GM19395 (cell line): ENCODE data around the gene SPIC.
"Not testable (repeated sequence)": the region's sequence is repeated elsewhere in the genome, so short reads cannot be mapped to it uniquely, and the experiment has no call there.

ENCODE experiments used
- ATAC-seq: cut with Tn5 transposase; IDR thresholded peaks from one replicate; pipeline ENCODE4 v1.9.1; 2021; ENCODE audit warnings: mild to moderate bottlenecking, moderate library complexity; ENCODE audit not compliant: unreplicated experiment

Gene SPIC

DNA sequence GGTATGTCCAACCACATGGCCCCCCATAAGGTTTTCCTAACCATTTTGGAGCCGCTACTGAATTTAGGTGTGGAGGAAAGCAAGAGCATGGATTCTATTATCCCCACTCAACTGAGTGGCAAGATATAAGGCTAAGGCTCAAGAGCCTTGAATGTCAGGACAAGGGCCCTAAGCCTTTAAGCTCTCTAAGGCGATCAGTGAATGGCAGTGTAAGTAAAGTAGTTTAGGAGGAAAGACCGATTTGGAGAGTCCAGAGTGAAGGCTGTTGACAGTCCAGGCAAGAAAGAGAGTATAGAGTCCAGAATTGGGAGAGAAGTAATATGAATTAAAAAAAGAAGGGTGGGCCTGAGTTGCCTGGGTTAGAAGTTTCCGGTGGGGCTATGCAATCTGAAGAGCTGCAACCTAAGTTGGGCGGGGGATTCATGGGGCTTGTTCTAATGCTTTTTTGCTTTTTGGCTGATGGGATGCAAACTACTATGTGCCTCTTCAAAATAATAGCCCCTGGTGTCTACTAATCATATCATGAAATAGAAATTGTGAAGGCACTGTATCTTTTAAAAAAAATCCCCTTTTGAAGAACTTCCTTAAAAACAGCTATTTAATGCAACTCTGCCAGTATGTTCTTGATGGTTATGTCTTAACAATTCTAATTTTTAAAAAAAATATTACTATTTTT is at the start of gene SPIC:
TSS of gene SPIC (plus strand) at position 626 of the 676 bp plus-strand sequence. CDS start 1,569 bp downstream, outside the sequence.
- ATAC-seq: no peak

DNA sequence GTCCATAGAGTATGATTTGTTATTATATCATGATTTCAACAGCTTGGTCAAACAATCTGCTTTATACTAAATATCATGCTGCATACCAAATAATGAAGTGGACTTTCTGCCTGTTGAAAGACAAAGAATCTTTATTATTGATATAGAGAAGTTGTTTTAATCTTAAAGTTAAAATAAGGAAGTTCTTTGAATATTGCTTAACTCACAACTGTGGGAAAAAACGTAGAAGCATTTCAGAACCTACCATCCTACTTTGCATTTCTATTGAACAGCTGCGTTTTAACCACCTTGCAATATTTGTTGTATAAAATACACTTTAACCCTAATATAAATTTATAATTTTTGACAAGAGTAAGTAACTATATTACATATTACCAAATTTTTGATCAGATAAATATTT is 44.7 kb upstream of the SPIC start:
- ATAC-seq: no peak

DNA sequence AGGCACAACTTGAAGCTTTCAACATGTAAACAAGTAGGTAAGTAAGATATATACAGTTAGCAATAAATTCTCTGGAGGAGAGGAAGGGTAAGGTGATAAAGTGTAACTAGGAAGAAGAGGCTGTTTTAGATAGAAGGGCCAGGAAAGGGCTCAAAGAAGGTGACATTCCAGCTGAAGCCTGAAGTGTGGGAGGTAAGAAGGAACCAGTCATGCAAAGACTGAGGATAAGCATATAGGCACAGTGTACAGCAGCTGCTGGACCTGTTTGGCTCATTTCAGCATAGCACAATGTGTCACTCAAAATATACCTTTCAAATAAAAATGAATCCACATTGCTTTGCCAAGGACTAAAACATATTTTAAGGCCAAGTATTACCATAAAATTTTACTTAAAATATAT is 39.0 kb upstream of the SPIC start:
- ATAC-seq: no peak

DNA sequence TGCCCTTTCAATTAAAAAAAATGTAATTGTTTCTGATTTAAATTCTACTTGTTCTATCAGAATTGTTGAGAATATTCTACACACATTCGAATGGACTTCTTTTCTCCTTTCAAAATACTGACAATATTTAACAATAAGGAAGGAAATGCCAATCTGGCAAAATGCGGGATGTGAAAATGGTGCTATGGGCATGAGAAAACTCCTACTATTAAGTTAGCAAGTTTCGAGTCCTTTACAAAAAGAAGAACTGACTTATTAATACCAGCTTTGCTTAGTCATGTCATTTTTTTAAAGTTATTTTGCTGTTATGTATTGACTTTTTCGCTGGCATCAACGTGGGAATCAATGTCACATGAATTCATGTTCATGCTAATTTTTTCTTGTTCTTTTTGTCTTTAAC is 35.9 kb upstream of the SPIC start:
- ATAC-seq: no peak

DNA sequence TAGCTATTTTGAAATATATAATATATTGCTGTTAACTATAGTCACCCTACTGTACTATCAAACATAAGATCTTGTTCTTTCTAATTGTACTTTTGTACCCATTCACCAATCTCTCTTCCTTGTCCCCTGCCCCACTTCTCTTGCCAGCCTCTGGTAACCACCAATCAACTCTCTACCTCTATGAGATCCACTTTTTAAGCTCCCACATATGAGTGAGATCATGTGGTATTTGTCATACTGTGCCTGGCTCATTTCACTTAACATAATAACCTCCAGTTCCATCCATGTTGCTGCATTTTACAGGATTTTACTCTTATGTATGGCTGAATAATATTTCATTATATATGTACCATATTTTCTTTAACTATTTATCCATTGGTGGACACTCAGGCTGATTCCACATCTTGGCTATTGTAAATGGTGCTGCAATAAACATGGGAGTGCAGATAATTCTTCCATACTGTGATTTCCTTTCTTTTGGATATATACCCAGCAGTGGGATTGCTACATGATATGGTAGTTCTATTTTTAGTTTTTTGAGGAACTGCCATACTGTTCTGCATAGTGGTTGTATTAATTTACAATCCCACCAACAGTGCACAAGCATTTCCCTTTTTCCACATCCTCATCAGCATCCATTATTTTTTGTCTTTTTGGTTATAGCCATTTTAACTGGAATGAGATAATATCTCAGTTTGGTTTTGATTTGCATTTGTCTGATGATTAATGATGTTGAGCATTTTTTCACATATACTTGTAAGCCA is 33.5 kb upstream of the SPIC start:
- ATAC-seq: no peak

DNA sequence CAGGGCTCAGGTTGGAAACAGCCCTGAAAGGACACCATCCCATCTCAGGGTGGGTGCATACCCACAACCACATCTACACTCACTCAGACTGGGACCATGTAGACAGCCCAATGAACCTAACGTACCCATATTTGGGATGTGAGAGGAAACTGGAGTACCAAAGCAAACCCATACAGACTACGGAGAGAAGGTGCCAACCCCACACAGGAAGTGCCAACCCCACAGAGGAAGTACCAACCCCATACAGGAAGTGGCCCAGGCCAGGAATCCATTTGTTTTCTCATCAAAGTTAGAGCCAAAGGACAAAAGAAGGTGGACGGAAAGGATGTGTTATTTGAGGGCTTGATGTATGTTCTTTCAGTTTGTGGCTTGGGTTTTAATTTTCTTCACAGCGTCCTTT is 19.5 kb upstream of the SPIC start:
- no peak for ATAC-seq

DNA sequence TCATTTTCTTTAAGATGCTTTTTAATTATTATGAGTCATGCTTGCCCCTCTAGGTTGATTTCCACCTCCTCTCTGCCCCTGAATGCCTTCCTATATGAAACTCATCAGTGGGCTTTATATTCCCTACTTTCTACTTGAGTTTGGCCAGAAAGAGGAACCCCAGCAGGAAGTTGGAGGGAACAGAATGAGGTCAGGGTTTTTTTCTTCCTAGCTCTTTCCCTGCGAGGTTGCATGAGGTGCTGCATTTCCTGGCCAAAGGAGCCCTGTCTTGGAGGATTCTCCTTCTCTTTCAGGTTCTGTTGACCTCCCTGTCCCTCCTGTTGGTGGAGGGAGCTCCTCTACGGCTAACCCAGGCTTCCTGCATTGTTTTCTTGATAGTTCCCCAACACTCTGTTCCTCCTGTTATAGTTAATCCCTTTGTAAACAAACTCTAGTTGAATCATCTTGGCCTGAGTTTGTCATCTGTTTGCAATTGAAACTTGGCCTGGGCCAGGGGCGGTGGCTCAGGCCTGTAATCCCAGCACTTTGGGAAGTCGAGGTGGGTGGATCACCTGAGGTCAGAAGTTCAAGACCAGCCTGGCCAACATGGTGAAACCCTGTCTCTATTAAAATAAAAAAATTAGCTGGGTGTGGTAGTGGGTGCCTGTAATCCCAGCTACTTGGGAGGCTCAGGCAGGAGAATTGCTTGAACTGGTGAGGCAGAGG is 15.3 kb upstream of the SPIC start:
- ATAC-seq: no peak

DNA sequence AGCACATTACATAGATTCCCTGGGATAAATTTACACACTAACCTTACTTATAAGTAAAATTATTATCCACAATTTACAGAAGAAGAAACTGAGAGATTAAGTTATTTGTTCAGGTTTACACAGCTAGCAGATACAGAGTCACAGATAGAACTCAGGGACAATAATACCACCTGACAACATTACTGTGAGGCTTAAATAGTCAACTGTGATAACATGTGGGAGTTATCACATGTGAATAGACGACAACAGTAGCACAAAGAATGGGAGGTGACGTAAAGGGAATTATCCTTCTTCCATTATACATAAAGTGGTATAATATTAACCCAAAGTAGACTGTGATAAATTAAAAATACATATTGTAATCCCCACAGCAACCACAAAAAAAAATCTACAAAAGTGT is 6.2 kb upstream of the SPIC start:
- no peak for ATAC-seq

DNA sequence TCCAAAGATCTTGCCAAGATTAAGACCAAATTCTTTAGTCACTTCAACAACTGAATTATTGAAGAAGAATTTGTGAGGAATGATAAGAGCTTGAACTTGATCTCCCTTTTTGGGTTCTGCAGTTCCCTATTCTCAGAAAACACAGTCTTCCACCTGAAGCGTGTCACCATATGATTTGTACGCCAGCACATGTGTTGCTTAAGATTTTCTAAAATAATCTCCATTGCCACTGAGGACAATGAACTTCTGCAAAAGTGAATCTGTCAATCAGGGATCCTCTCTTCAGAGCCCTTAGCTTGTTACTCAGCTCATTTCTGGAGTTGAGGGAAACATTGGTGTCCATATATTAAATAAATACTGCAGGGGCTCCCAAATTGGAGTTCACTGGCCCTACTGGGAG is 4.2 kb upstream of the SPIC start:
- no peak for ATAC-seq

DNA sequence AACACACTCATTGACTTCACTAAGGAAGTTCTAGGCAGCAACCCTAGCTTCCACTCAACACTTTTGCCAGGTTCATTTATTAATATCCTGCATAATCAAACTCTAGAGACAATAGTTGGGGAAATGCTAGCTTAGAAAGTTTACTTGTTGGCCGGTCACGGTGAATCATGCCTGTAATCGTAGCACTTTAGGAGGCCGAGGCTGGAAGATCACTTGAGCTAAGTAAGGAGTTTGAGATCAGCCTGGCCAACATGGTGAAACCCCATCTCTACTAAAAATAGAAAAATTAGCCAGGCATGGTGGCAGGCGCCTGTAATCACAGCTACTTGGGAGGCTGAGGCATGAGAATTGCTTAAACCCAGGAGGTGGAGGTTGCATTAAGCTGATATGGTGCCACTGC is 3.3 kb upstream of the SPIC start:
- not testable (repeated sequence) for ATAC-seq

DNA sequence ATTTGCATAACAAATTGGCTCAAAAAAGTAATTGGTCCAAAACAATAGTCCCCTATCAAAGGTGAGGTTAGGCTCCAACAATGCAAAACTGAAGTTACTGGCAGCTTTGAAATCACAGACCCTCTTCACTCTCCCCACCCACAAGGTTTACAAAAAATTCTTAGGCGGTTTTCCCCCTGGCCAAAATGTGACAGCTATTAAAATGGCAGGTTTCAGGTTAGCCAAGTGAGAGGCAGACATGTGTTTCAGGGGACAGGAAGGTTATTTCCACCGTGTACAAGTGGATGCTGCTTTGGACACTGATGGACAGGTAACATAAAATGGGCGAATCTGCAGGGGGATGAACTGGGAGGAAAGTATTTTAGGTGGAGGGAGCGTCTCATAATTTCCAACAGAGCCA is 888 bp upstream of the SPIC start:
- no peak for ATAC-seq

DNA sequence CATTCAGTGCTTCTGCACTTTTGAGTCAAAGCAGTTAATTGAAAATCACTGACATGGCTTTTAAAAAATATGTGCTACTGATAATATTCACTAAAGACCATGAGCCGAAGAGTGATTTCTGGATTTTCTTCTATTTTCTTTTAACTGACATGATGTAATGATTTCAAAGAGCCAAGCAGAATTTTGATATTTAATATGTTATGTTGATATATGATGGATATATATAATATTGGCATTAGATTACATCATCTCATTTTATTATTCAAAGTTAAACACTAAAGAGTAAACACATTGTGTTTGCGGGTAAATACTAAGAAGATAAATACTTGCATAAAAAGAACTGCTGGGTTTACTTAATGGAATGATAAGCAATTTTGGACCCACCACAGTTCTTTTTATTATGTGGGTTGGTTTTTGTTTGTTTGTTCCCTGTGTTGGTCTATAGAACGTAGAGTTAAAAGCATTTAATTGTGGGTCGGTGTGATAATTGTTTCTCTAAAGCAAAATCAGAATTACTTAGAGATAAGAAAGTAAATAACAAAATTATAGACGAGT is 692 bp downstream of the SPIC start:
- ATAC-seq: no peak

DNA sequence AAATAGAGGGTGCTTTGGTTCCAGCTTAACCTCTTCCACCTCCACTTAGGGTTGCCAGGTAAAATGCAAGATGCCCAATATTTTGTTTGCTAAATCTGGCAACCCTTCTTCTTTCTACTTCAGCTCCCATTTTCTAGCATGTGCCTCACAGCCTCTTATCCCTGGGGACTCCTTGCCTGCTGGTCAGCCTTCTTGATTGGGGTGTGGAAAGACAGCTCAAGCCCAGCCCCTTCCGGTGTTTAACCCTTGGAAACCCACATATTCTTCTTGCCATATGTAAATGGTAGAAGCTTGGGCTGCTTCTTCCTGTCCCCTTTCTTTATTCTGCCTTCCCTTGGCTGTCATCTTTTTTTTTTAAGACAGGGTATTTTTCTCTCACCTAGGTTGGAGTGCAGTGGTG is 5.7 kb downstream of the SPIC start:
- ATAC-seq: no peak

DNA sequence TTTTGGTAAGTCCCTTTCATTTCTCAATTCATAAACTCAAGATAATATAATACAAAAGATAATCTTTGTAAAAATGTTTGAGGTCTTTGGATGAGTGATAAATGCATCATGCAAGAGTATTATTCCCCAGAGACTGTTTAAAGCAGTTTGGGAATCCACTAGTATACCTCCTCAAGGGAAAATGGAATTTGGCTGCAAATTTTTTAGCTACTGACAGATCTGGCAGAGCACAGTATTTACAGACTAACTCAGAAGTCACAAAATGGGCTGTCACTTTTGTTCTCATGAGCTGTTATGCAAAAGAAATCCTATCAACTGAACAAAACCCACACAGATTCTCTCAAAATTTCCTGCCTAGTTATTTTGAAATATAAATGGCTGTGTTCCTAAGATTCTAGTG is 9.9 kb downstream of the SPIC start:
- no peak for ATAC-seq

DNA sequence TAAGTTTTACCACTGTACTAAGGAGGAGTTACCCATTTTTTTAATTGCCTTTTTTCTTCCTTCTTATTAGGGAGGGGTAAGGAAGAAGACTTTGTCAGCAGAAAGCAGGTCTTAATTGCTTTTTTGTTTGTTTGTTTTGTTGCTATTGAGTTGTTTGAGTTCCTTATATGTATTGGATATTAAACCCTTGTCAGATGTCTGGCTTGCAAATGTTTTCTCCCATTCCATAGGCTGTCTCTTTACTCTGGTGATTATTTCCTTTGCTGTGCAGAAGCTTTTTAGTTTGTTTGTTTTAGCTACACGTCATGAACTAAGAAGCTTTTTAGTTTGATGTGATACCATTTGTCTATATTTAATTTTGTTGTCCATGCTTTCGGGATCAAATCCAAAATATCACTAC is 13.3 kb downstream of the SPIC start:
- no peak for ATAC-seq

DNA sequence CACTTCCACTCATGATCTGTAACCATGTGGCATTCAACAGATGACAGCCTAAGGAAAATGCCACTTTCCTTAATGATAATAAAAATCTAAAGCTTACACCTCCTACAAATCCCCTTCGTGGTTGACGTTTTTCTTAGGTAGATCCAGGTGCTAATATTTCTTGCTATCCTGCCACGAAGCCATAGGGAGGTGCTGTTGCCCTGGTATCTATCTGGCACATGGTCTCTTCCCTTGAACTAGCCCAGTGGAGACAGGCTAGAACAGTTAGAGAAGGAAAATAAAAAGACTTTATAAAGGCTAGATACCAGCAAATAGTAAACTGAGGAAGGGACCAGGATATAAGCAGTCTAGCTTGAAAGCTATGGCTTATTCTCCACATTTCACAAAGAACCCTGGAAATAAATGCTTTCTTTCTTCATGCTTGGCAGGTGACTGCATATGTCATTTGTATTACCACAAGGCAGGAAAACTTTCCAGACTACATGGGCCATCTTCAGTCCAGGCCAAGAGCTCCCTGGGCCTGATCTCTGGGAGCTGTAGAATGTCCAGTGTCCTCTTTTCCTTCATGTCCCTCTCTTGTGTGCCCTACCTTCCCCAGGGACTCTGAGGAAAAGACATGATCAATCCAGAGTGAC is 15.3 kb downstream of the SPIC start:
- no peak for ATAC-seq

DNA sequence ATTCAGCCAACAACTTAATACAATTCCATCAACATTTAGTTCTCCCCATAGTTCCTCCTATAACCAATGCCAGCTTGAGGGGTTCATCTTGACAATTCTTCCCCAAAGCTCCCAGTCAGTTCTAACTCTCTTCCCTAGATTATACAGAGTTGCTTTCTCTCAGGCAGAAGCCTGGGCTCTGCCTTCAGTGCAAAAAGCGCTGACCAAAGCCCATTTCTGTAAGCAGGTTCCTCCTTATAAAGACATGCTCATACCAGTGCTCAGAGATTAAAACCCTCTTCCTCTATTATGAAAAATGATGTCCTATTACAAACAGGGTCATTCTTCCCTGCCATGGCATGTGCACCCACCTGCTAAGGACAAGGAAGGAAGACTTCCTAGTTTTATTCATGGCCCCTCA is 16.2 kb downstream of the SPIC start:
- ATAC-seq: no peak

DNA sequence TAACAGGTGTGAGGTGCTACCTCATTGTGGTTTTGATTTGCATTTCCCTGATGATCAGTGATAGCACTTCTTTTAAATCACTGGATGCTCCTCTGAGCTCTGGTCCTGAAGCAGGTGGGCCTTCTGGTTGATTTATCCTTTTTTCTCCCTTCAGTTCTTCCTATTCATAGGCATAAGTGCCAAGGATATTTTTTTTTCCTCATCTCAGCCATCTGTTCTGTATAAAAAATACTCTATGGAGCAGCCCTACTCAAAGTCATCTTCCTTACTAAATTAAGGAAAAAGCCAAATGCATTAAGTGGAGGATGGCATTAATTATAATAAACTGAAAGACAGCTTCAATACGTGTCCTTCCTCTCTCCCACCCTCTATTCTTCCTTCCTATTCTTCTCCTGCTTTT is 18.4 kb downstream of the SPIC start:
- no peak for ATAC-seq

DNA sequence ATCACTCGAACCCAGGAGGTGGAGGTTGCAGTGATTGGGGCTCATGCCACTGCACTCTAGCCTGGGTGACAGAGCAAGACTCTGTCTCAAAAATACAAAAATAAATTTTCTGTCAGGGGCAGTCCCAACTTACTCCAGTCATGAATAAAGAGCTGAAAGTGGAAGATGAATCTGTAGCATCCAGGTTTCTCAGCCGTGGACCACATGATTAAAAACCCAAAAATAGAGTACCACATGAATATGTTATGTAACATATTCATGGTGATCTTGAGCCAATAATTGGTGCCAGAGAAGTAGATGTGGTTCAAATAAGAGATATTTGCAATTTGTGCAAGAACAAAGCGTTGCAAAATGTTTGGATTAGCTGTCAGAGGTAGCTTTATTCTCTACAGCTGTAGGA is 23.1 kb downstream of the SPIC start:
- ATAC-seq: no peak

DNA sequence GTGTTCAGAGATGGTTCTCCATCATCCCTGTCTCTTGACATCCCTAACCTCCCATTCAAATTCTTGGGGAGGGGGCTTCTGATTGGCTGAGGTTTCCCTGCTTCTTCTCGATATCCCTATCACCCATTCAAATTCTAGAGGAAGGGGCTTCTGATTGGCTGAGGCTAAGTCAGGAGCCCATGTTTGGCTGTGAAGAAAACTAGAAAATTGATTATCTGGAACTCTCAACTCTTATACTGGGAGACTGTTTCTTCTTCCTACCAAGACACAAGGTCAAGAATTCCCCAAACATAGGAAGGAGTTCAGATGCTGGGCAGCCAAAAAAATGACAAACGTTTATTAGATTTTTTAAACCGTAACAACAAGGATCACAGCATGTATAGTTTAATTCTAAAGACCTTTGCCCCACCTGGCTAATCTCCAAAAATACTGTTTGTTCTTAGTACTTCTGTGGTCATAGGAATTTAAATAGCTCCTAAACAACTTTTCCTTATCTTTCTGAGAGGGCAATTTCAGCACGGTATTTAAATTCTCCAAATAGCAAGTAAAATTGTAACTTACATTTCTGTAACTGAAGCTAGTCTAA is 26.4 kb downstream of the SPIC start:
- no peak for ATAC-seq

DNA sequence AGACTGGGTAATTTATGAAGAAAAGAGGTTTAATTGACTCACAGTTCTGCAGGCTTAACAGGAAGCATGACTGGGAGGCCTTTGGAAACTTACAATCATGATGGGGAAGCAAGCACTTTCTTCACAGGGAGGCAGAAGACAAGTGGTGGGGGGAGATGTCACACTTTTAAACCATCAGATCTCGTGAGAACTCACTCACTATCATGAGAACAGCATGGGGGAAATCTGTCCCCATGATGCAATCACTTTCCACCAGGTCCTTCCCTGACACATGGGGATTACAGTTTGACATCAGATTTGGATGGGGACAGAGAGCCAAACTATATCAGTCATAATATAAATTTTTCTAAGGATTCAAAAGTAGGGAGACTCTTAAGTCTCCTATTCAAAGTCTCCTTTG is 46.0 kb downstream of the SPIC start:
- ATAC-seq: no peak
